ENCODE measurements around the gene TRIM41. TPM values are rescaled to one million over a fixed set of nuclear protein-coding genes. Genes with fewer than 3 reads are reported as not detected.
"Not testable (repeated sequence)": the region's sequence is repeated elsewhere in the genome, so short reads cannot be mapped to it uniquely, and the experiment has no call there.

The TRIM41 gene
- polyA plus RNA-seq, 1 donor, result 17.3 TPM

- no peak for DNase-seq (ENCODE audit: low read depth)
Measured at GRCh38 chr5:181248277-181248676, 25.2 kb downstream of the TRIM41 start.

GRCh38 chr5:181255276-181255675 is 32.2 kb downstream of the TRIM41 start:
- no peak for DNase-seq (ENCODE audit: low read depth)

GRCh38 chr5:181255836-181256578 is 32.9 kb downstream of the TRIM41 start:
- no peak for DNase-seq (ENCODE audit: low read depth)

GRCh38 chr5:181258576-181258975 is 35.5 kb downstream of the TRIM41 start:
- DNase-seq (ENCODE audit: low read depth), result no peak

GRCh38 chr5:181259283-181259682 is 36.2 kb downstream of the TRIM41 start:
- no peak for DNase-seq (ENCODE audit: low read depth)

- DNase-seq (ENCODE audit: low read depth), result no peak
Measured at GRCh38 chr5:181259974-181260719, 37.1 kb downstream of the TRIM41 start.

- DNase-seq (ENCODE audit: low read depth), result peak; percentile 74
Measured at GRCh38 chr5:181260720-181261319, 37.7 kb downstream of the TRIM41 start, which contains the start of gene TRIM52. TSS of gene TRIM52 (minus strand) at chr5:181261143. CDS start at chr5:181260813, 330 bp downstream.

GRCh38 chr5:181261320-181262049 is 38.4 kb downstream of the TRIM41 start:
- DNase-seq (ENCODE audit: low read depth), result no peak

- DNase-seq (ENCODE audit: low read depth), result no peak
Measured at GRCh38 chr5:181263633-181264032, 40.6 kb downstream of the TRIM41 start.

- DNase-seq (ENCODE audit: low read depth), result no peak
Measured at GRCh38 chr5:181265092-181265671, 42.1 kb downstream of the TRIM41 start.

- not testable (repeated sequence) for DNase-seq (ENCODE audit: low read depth)
Measured at GRCh38 chr5:181267291-181267904, 44.3 kb downstream of the TRIM41 start.

- not testable (repeated sequence) for DNase-seq (ENCODE audit: low read depth)
Measured at GRCh38 chr5:181267907-181268306, 44.8 kb downstream of the TRIM41 start.

GRCh38 chr5:181271081-181271480 is 48.0 kb downstream of the TRIM41 start:
- DNase-seq (ENCODE audit: low read depth), result no peak

GRCh38 chr5:181273433-181273744 is 50.3 kb downstream of the TRIM41 start:
- DNase-seq (ENCODE audit: low read depth), result not testable (repeated sequence)

- DNase-seq (ENCODE audit: low read depth), result no peak
Measured at GRCh38 chr5:181280251-181280762, 57.2 kb downstream of the TRIM41 start.

GRCh38 chr5:181281077-181281983 is 58.2 kb downstream of the TRIM41 start:
- no peak for DNase-seq (ENCODE audit: low read depth)

- no peak for DNase-seq (ENCODE audit: low read depth)
Measured at GRCh38 chr5:181281984-181282316, 58.9 kb downstream of the TRIM41 start.

- DNase-seq (ENCODE audit: low read depth), result not testable (repeated sequence)
Measured at GRCh38 chr5:181282415-181282814, 59.3 kb downstream of the TRIM41 start.

GRCh38 chr5:181282874-181283273 is 59.8 kb downstream of the TRIM41 start:
- DNase-seq (ENCODE audit: low read depth), result no peak

- no peak for DNase-seq (ENCODE audit: low read depth)
Measured at GRCh38 chr5:181283347-181283746, 60.3 kb downstream of the TRIM41 start.

Measured in forelimb muscle (tissue), 1 donor.